Uterus (tissue), 2 donors: ENCODE data around the gene MCL1.

Source experiments
- POLR2A ChIP-seq, 2 donors: fragments of 450-650 bp; IDR thresholded peaks; one replicate each; pipeline ENCODE4 v1.6.1; 2016; ENCODE audit warnings: antibody characterized with exemption in 2 of 2, mild to moderate bottlenecking in 1 of 2, moderate library complexity in 1 of 2
- TF ChIP-seq, protein P1 (sequence below), 4 experiments: fragments of 200-600 bp in 2 of 4; fragments of 450-650 bp in 2 of 4; sonication (generic) in 2 of 4; IDR thresholded peaks; one replicate each; pipeline ENCODE4 v1.5.1; 2016 to 2019; ENCODE audit warnings: antibody characterized with exemption in 4 of 4, mild to moderate bottlenecking in 2 of 4, moderate library complexity in 1 of 4

GRCh38 chr1:150558761-150559655 lies 20.4 kb downstream of the MCL1 start:
- TF ChIP-seq, protein P1, sequence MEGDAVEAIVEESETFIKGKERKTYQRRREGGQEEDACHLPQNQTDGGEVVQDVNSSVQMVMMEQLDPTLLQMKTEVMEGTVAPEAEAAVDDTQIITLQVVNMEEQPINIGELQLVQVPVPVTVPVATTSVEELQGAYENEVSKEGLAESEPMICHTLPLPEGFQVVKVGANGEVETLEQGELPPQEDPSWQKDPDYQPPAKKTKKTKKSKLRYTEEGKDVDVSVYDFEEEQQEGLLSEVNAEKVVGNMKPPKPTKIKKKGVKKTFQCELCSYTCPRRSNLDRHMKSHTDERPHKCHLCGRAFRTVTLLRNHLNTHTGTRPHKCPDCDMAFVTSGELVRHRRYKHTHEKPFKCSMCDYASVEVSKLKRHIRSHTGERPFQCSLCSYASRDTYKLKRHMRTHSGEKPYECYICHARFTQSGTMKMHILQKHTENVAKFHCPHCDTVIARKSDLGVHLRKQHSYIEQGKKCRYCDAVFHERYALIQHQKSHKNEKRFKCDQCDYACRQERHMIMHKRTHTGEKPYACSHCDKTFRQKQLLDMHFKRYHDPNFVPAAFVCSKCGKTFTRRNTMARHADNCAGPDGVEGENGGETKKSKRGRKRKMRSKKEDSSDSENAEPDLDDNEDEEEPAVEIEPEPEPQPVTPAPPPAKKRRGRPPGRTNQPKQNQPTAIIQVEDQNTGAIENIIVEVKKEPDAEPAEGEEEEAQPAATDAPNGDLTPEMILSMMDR (IDR thresholded peaks at IDR 0.05): no peak
- peak in 1 of 2 donors; percentile 7 for TF ChIP-seq POLR2A (IDR thresholded peaks at IDR 0.05)
